K562 (cell line): ENCODE measurements around the gene ZNF30. TPM values are rescaled to one million over a fixed set of nuclear protein-coding genes. Genes with fewer than 3 reads are reported as not detected.

Source experiments
- ATAC-seq: fragments of 200-7000 bp; cut with Tn5 transposase; 3 replicates; pipeline ENCODE4 v1.9.1; 2020; ENCODE audit warnings: moderate library complexity
- BruUV-seq: library from RNA; stranded (reverse); fragments of 400-500 nt; replicated peaks from 2 replicates; lab custom pipeline; 2021; lab: Mats Ljungman, UMichigan
- CTCF ChIA-PET: fragments of 300-600 bp; formaldehyde crosslinking; extraction: SDS; loops from one replicate; lab custom pipeline; 2021; ENCODE audit warnings: low intra/inter-chr PET ratio; lab: Yijun Ruan, JAX
- POLR2A ChIA-PET: fragments of 300-600, 350-650 bp; sonication (Branson Sonifier 250); formaldehyde crosslinking; extraction: SDS; loops from one replicate; lab custom pipeline; 2021; ENCODE audit warnings: antibody characterized with exemption, inconsistent platforms; lab: Yijun Ruan, JAX
- DNase-seq, 4 experiments: peaks; one replicate each; pipeline versions ENCODE4 v3.0.0 to v3.0.0-alpha.2; 2011 to 2018; ENCODE audit warnings: low spot score in 3 of 4, mixed read lengths in 3 of 4; ENCODE audit errors: extremely low read depth in 1 of 4
- FAIRE-seq: peaks from 2 replicates; lab custom pipeline; 2011; peaks lifted over from hg19 to GRCh38; lab: Jason Lieb, UNC
- H2AFZ ChIP-seq: 2 replicates; pipeline ENCODE4 v1.6.0; 2011; ENCODE audit warnings: low read depth, low read length, control low read depth, inconsistent platforms
- H3K27ac ChIP-seq: fragments of 200-600 bp; 3 replicates; pipeline ENCODE4 v1.8.0; 2011; ENCODE audit warnings: low read depth, mild to moderate bottlenecking, control low read depth, inconsistent platforms, low read length, moderate library complexity, mixed read lengths; ENCODE audit errors: extremely low read depth
- H3K27me3 ChIP-seq, 2 experiments: fragments of 300-600 bp in 1 of 2; 2 replicates in 1 of 2; 3 replicates in 1 of 2; pipeline versions ENCODE4 v1.6.0 to v1.8.0; 2011; ENCODE audit warnings: inconsistent platforms in 2 of 2, low read length in 2 of 2, mild to moderate bottlenecking in 1 of 2, mixed read lengths in 1 of 2, moderate library complexity in 1 of 2; ENCODE audit not compliant: control insufficient read depth in 2 of 2, insufficient read depth in 2 of 2
- H3K36me3 ChIP-seq: fragments of 300-600 bp; 3 replicates; pipeline ENCODE4 v1.8.0; 2011; ENCODE audit warnings: mild to moderate bottlenecking, low read length, inconsistent platforms; ENCODE audit not compliant: control insufficient read depth, insufficient read depth
- H3K4me1 ChIP-seq, 2 experiments: fragments of 200-600 bp in 1 of 2; replicated peaks in 1 of 2; 2 replicates in 1 of 2; 3 replicates in 1 of 2; pipeline versions ENCODE4 v1.5.1 to v1.8.0; 2011; ENCODE audit warnings: inconsistent platforms in 2 of 2, low read length in 2 of 2, mild to moderate bottlenecking in 1 of 2, mixed read lengths in 1 of 2, moderate library complexity in 1 of 2; ENCODE audit not compliant: control insufficient read depth in 2 of 2, insufficient read depth in 2 of 2
- H3K4me2 ChIP-seq: 2 replicates; pipeline ENCODE4 v1.6.1; 2011; ENCODE audit warnings: low read length, control low read depth, inconsistent platforms, mixed read lengths; ENCODE audit not compliant: insufficient read depth
- H3K4me3 ChIP-seq: fragments of 200-600 bp; sonication (generic), shearing (Covaris generic); 2 replicates; pipeline ENCODE4 v1.5.1; 2016; ENCODE audit warnings: control low read depth, inconsistent platforms
- H3K79me2 ChIP-seq: fragments of 200-600 bp; 3 replicates; pipeline ENCODE4 v1.8.0; 2011; ENCODE audit warnings: low read length, inconsistent platforms; ENCODE audit not compliant: control insufficient read depth, insufficient read depth
- H3K9ac ChIP-seq, 2 experiments: 2 replicates each; pipeline versions ENCODE4 v1.6.0 to v1.6.1; 2011; ENCODE audit warnings: low read depth in 2 of 2, low read length in 2 of 2, control low read depth in 1 of 2, inconsistent platforms in 1 of 2, mild to moderate bottlenecking in 1 of 2, mixed read lengths in 1 of 2; ENCODE audit not compliant: insufficient read depth in 1 of 2
- H3K9me1 ChIP-seq: one replicate; pipeline ENCODE4 v1.6.0; 2011; ENCODE audit warnings: inconsistent platforms, mild to moderate bottlenecking, low read length, moderate library complexity; ENCODE audit not compliant: control insufficient read depth, insufficient read depth
- H3K9me3 ChIP-seq: replicated peaks from 2 replicates; pipeline ENCODE4 v1.5.1; 2011; ENCODE audit warnings: low read depth, low read length, inconsistent platforms; ENCODE audit not compliant: control insufficient read depth, insufficient read depth
- H4K20me1 ChIP-seq: replicated peaks from 2 replicates; pipeline ENCODE4 v1.6.1; 2011; ENCODE audit warnings: low read length, inconsistent platforms, mixed read lengths; ENCODE audit not compliant: control insufficient read depth, insufficient read depth
- CBX3 ChIP-seq, 2 experiments: IDR thresholded peaks; 1 replicate in 1 of 2; 2 replicates in 1 of 2; pipeline ENCODE4 v1.6.1; 2012; ENCODE audit warnings: inconsistent platforms in 2 of 2, low read length in 2 of 2, borderline replicate concordance in 1 of 2, control low read depth in 1 of 2
- CBX5 ChIP-seq: IDR thresholded peaks from 2 replicates; pipeline ENCODE4 v1.6.1; 2014; ENCODE audit warnings: low read depth, borderline replicate concordance
- IRF2 ChIP-seq: sonication (generic); formaldehyde crosslinking; IDR thresholded peaks from 2 replicates; pipeline ENCODE4 v1.8.1; 2022; ENCODE audit warnings: mild to moderate bottlenecking, missing genetic modification reagents
- MTA2 ChIP-seq: fragments of 450-650 bp; IDR thresholded peaks from 2 replicates; pipeline ENCODE4 v1.6.1; 2016; ENCODE audit warnings: low read depth
- POLR2B ChIP-seq: fragments of 450-650 bp; IDR thresholded peaks from 2 replicates; pipeline ENCODE4 v1.6.1; 2018; ENCODE audit warnings: low read depth; ENCODE audit not compliant: partially characterized antibody
- RBM39 ChIP-seq: fragments of 200-400 bp; formaldehyde crosslinking; optimal IDR thresholded peaks from 2 replicates; pipeline ENCODE3; 2018; ENCODE audit warnings: low read depth, low read length
- TAF1 ChIP-seq: IDR thresholded peaks from 2 replicates; pipeline ENCODE4 v1.6.1; 2011; ENCODE audit warnings: mild to moderate bottlenecking, low read length, moderate library complexity; ENCODE audit not compliant: insufficient read depth, control insufficient read depth, severe bottlenecking; ENCODE audit errors: extremely low read depth
- TRIM24 ChIP-seq, 2 experiments: fragments of 450-650 bp; IDR thresholded peaks; 2 replicates each; pipeline ENCODE4 v1.6.1; 2016
- TRIM28 ChIP-seq: fragments of 450-650 bp; IDR thresholded peaks from 2 replicates; pipeline ENCODE4 v1.6.1; 2017
- ZNF175 ChIP-seq: fragments of 200-800 bp; sonication (Bioruptor generic); IDR thresholded peaks from 2 replicates; pipeline ENCODE4 v1.6.1; 2016; ENCODE audit warnings: low read depth, mild to moderate bottlenecking, missing genetic modification characterization, missing compliant biosample characterization
- ZNF324 ChIP-seq: fragments of 250-450 bp; sonication (Bioruptor Pico); IDR thresholded peaks from 2 replicates; pipeline ENCODE4 v1.4.0; 2020; ENCODE audit warnings: mild to moderate bottlenecking
- ZNF445 ChIP-seq: fragments of 250-450 bp; sonication (Bioruptor Pico); IDR thresholded peaks from 2 replicates; pipeline ENCODE4 v1.4.0; 2020; ENCODE audit warnings: low read depth, mild to moderate bottlenecking, moderate library complexity
- ZNF57 ChIP-seq: fragments of 450-650 bp; formaldehyde crosslinking; IDR thresholded peaks from 2 replicates; pipeline ENCODE4 v1.4.0; 2020; ENCODE audit warnings: mild to moderate bottlenecking, moderate library complexity
- ZNF609 ChIP-seq: sonication (generic); formaldehyde crosslinking; IDR thresholded peaks from 2 replicates; pipeline ENCODE4 v1.8.1; 2023; ENCODE audit warnings: missing genetic modification reagents, mild to moderate bottlenecking, borderline replicate concordance
- in situ Hi-C: fragments of 300-500 bp; cut with MboI; formaldehyde crosslinking; loops from 4 replicates; pipeline ENCODE4 v1.15.0; 2018; ENCODE audit warnings: inconsistent platforms, mixed read lengths
- intact Hi-C: fragments of 100-400 bp; cut with micrococcal nuclease; formaldehyde crosslinking; loops from 2 replicates; pipeline ENCODE4 v1.14.2; 2022
- polyA plus RNA-seq, 8 experiments: library from polyadenylated mRNA; depleted of rRNA in 4 of 8; stranded (reverse) in 5 of 8; unstranded in 3 of 8; fragments of >200 nt; fragmentation: Nextera tagmentation in 2 of 8; fragmentation: Illumina TruSeq in 1 of 8; extraction: Ambion mirVana in 2 of 8; extraction: Trizol in 1 of 8; gene quantifications; 2 replicates each; pipeline versions ENCODE4 v1.2.1 to v1.2.3, GENCODE V29; 2011 to 2014; ENCODE audit warnings: inconsistent platforms in 1 of 8, missing spikeins in 1 of 8
- total RNA-seq, 7 experiments: library from RNA; depleted of rRNA in 6 of 7; stranded (reverse); fragments of >200 nt in 6 of 7; fragmentation: Illumina TruSeq in 2 of 7; extraction: Trizol in 2 of 7; gene quantifications; 2 replicates each; pipeline versions ENCODE4 v1.2.1 to v1.2.3, GENCODE V29; 2011 to 2021; ENCODE audit warnings: low replicate concordance in 1 of 7

Gene ZNF30
- total and polyA plus RNA-seq, 9 of the 15 experiments (the other 6 are each of a cell fraction or from before 2014, with no cell fraction given): 7.3 to 13.4 (median 10.6) TPM

GRCh38 chr19:34953092-34953491 is 26.4 kb downstream of the ZNF30 start:
- intact Hi-C loops: no loop called here
- no peaks in the 10 kb centered on the region for H3K4me1 ChIP-seq
- no peak overlapping the region for H3K4me2 ChIP-seq
- H3K27ac ChIP-seq: no peak overlapping the region
- no TSS peak for BruUV-seq
- ChIA-PET POLR2A (no interaction called here), CTCF (no interaction called here)
- in situ Hi-C loops: no loop called here
- no peaks in the 10 kb centered on the region for H4K20me1 ChIP-seq
- DNase-seq: no peak
- peaks cover 7% of the 10 kb centered on the region; the same call in 2 of the 3 replicates for H3K79me2 ChIP-seq
- no peak overlapping the region for H3K9ac ChIP-seq
- peak in 1 of 2 experiments; percentile 73; a peak in 1 of 3 replicates for TF ChIP-seq CBX3 (IDR thresholded peaks at IDR 0.05; ENCODE audit: borderline replicate concordance in 1 of 2, low read length in 2 of 2)
- peak; percentile 92 for TF ChIP-seq ZNF175 (CRISPR knock-in tag)
- TF ChIP-seq ZNF609: no peak
- no peak for TF ChIP-seq POLR2B
- TF ChIP-seq ZNF324: peak; percentile 98
- no peak for TF ChIP-seq RBM39
- TF ChIP-seq TAF1: no peak
- TF ChIP-seq ZNF57 (CRISPR knock-in tag): no peak
- TF ChIP-seq IRF2 (CRISPR knock-in tag): no peak
- no peak for TF ChIP-seq MTA2
- TF ChIP-seq TRIM24 (IDR thresholded peaks at IDR 0.05): peak in 1 of 2 experiments; percentile 27; a peak in 1 of 4 replicates
- TF ChIP-seq CBX5: 0 out of 2 replicates have a peak, but pooled peaks have one; percentile 31
- TF ChIP-seq ZNF445 (CRISPR knock-in tag): peak; percentile 77; the same call in 1 of the 2 replicates
- TF ChIP-seq TRIM28: peak; percentile 67
- no peak overlapping the region for H2AFZ ChIP-seq
- no peak overlapping the region for H3K4me3 ChIP-seq
- H3K9me1 ChIP-seq: no peaks in the 10 kb centered on the region
- FAIRE-seq: no peak
- peaks cover 31% of the 10 kb centered on the region for H3K9me3 ChIP-seq
- no peak for ATAC-seq
- H3K36me3 ChIP-seq: peaks cover 35% of the 10 kb centered on the region
- H3K27me3 ChIP-seq: no peaks in the 10 kb centered on the region
